Tibial artery (tissue), 4 donors: ENCODE data around the gene CPA1.

ENCODE experiments used
- DNase-seq, 2 donors: peaks; one replicate each; pipeline ENCODE4 v3.0.0-alpha.2; 2019
- H3K27ac ChIP-seq, 2 donors: fragments of 200-600 bp; sonication (generic) in 1 of 2; 1 replicate in 1 of 2; 2 replicates in 1 of 2; pipeline ENCODE4 v1.5.1; 2018 to 2019; ENCODE audit warnings: mild to moderate bottlenecking in 1 of 2
- H3K27me3 ChIP-seq, 2 donors: fragments of 200-600 bp; sonication (generic) in 1 of 2; one replicate each; pipeline versions ENCODE4 v1.5.1 to v1.6.0; 2016 to 2019
- H3K36me3 ChIP-seq, 3 donors: fragments of 200-600 bp; sonication (generic) in 2 of 3; one replicate each; pipeline ENCODE4 v1.5.1; 2016 to 2019; ENCODE audit warnings: mild to moderate bottlenecking in 2 of 3
- H3K4me1 ChIP-seq, 4 donors: fragments of 200-600 bp; sonication (generic) in 2 of 4; 1 replicate in 3 of 4; 2 replicates in 1 of 4; pipeline ENCODE4 v1.5.1; 2016 to 2019
- H3K4me3 ChIP-seq, 2 donors: fragments of 200-600 bp; sonication (generic) in 1 of 2; 1 replicate in 1 of 2; 2 replicates in 1 of 2; pipeline ENCODE4 v1.5.1; 2018 to 2019; ENCODE audit warnings: mild to moderate bottlenecking in 2 of 2
- H3K9me3 ChIP-seq, 3 donors: fragments of 200-600 bp; sonication (generic) in 1 of 3; one replicate each; pipeline ENCODE4 v1.5.1; 2016 to 2019
- intact Hi-C: fragments of 100-400 bp; cut with DNase I; formaldehyde crosslinking; loops from one replicate; pipeline ENCODE4 v1.15.0; 2023; ENCODE audit warnings: low total_unique reads
- TF ChIP-seq, protein P1 (sequence below), 2 experiments: fragments of 200-600 bp in 1 of 2; fragments of 450-650 bp in 1 of 2; IDR thresholded peaks; one replicate each; pipeline ENCODE4 v1.5.1; 2017 to 2019; ENCODE audit warnings: antibody characterized with exemption in 2 of 2, mild to moderate bottlenecking in 1 of 2, moderate library complexity in 1 of 2

CPA1 gene

DNA sequence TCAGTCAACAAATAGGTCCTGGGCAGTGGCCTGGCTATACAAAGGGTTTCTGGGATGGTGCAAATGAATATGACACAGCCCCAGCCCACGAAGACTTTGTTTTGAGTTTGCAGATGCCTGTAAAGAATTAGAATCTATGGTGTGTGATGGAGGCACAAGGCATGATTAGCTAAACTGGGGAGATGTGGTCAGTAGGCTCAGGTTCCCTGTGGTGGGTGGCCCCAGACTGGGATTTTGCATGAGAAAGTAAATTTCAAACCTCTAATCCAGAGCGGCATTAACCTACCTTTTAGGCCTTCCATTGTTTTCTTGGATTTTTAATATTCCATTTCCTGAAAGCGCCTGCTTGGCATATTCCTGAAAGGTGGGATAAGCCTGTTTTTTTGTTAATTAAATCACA, 42.1 kb upstream of the CPA1 start:
- TF ChIP-seq, protein P1, sequence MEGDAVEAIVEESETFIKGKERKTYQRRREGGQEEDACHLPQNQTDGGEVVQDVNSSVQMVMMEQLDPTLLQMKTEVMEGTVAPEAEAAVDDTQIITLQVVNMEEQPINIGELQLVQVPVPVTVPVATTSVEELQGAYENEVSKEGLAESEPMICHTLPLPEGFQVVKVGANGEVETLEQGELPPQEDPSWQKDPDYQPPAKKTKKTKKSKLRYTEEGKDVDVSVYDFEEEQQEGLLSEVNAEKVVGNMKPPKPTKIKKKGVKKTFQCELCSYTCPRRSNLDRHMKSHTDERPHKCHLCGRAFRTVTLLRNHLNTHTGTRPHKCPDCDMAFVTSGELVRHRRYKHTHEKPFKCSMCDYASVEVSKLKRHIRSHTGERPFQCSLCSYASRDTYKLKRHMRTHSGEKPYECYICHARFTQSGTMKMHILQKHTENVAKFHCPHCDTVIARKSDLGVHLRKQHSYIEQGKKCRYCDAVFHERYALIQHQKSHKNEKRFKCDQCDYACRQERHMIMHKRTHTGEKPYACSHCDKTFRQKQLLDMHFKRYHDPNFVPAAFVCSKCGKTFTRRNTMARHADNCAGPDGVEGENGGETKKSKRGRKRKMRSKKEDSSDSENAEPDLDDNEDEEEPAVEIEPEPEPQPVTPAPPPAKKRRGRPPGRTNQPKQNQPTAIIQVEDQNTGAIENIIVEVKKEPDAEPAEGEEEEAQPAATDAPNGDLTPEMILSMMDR (IDR thresholded peaks at IDR 0.05) = no peak
- H3K9me3 ChIP-seq = no peaks in the 10 kb centered on the region
- H3K27me3 ChIP-seq = no peaks in the 10 kb centered on the region
- H3K36me3 ChIP-seq = no peaks in the 10 kb centered on the region
- peaks cover 0 to 10% (median 3%) of the 10 kb centered on the region in 4 donors for H3K4me1 ChIP-seq
- H3K4me3 ChIP-seq = no peak overlapping the region
- intact Hi-C loops = no loop called here
- DNase-seq = no peak
- no peak overlapping the region for H3K27ac ChIP-seq

DNA sequence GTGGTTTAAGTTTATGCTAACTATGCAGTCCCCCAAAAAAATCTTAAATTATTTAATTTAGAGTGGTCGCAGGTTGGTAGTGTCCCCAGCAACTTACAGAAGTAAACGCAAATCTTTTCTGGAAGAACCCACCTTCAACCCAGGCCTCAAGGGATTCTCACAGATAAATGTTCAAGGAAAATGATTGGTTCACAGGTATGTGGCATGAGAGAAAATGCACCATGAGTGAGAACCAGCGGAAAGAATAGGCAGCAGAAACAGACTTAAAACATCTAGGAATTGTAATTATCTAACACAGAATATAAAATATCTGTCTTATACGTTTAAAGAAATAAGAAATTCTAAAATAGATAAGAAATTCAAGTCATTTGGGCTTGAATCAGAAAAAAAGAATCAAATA, 38.4 kb upstream of the CPA1 start:
- H3K27me3 ChIP-seq = no peaks in the 10 kb centered on the region
- TF ChIP-seq, protein P1 (IDR thresholded peaks at IDR 0.05) = no peak
- H3K27ac ChIP-seq = no peak overlapping the region
- DNase-seq = no peak
- no peaks in the 10 kb centered on the region for H3K4me1 ChIP-seq
- H3K36me3 ChIP-seq = no peaks in the 10 kb centered on the region
- intact Hi-C loops = no loop called here
- no peaks in the 10 kb centered on the region for H3K9me3 ChIP-seq
- H3K4me3 ChIP-seq = no peak overlapping the region

DNA sequence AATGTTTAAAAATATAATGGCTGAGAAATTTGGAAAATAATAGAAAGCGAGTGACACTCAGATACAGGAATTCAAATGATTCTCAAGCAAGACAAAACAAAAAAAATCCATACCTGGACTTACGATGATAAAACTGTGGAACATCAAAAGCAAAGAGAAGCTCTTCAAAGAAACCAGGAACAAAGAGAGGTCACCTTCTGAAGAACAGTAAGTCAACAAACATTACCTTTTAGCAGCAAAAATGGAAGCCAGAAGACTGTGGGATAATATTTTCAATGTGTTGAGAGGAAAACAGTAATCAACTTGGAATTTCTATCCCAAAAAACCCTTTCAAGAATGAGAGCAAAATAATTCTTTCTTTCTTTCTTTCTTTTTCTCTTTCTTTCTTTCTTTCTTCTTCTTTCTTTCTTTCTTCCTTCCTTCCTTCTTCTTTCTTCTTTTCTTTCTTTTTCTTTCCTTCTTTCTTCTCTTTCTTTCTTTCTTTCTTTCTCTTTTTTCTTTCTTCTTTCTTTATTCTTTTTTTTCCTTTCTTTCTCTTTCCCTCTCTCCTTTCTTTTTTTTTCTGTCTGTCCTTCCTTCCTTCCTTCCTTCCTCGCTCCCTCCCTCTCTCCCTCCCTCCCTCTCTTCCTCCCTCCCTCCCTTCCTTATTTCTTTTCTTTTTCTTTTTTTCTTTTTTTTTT, 37.5 kb upstream of the CPA1 start:
- H3K27ac ChIP-seq = no peak overlapping the region
- TF ChIP-seq, protein P1 (IDR thresholded peaks at IDR 0.05) = no peak
- no peaks in the 10 kb centered on the region for H3K4me1 ChIP-seq
- DNase-seq = no peak
- no peak overlapping the region for H3K4me3 ChIP-seq
- intact Hi-C loops = no loop called here
- H3K36me3 ChIP-seq = no peaks in the 10 kb centered on the region
- no peaks in the 10 kb centered on the region for H3K9me3 ChIP-seq
- no peaks in the 10 kb centered on the region for H3K27me3 ChIP-seq

DNA sequence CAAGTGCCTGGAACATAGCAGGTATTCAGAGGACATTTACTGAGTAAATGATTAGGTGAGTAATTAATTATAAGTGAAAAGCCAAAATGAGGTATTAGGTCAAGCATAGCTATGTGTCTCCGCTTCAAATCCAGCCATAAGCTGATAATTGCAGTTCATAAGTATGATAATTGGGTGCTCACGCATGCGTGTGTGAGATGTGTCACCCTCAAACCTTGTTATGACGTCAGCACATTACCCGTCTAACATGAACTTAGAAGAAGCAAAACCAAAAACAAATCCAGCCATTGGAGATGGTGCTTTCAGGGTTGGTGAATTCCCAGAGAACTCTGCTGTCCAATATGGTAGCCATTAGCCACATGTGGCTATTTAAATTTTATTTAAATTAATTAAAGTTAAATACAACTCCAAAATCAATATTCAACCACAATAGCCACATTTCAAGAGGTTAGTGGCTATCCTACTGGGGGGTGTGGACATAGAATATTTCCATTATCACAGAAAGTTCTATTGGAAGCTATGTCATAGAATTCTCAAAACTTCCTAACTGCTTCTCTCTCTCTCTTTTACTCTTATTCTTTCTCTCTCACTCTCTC, 35.9 kb upstream of the CPA1 start, which contains the start of gene CPA5:
CPA5 (plus strand) TSS at position 546 of the 596 bp plus-strand sequence. CDS start 1,670 bp downstream, outside the sequence.
- Histone ChIP-seq H3K9me3 (no peaks in the 10 kb centered on the region), H3K27me3 (no peaks in the 10 kb centered on the region), H3K4me1 (no peaks in the 10 kb centered on the region), H3K36me3 (no peaks in the 10 kb centered on the region), H3K27ac (no peak within 1 kb of the TSS), H3K4me3 (no peak within 1 kb of the TSS)
- no peak for DNase-seq
- intact Hi-C loops = no loop called here
- TF ChIP-seq, protein P1 (IDR thresholded peaks at IDR 0.05) = no peak

DNA sequence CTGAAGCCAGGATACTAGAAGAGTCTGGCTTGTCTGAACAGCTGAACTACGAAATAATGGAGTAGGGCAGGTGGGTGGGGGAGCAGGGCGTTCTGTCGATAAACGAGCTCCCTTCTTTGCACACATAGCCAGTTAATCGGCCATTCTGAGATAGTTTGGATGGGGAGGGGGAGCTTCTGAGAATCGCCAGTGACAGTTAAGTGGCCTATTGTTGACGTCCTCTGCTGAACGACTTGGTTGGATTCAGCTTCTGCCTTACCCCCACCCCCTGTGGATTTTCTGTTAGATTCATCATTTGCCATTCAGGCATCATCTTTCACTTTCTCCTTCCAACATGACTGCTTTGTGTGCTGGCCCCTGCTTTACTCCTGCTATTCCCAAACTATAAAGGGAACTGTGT, 35.2 kb upstream of the CPA1 start:
- H3K27ac ChIP-seq = no peak overlapping the region
- H3K4me3 ChIP-seq = no peak overlapping the region

More for the DNA sequence above, 35.2 kb upstream of the CPA1 start:
- TF ChIP-seq, protein P1 (IDR thresholded peaks at IDR 0.05) = no peak
- DNase-seq = no peak
- intact Hi-C loops = no loop called here
- Histone ChIP-seq H3K9me3 (no peaks in the 10 kb centered on the region), H3K4me1 (no peaks in the 10 kb centered on the region), H3K36me3 (no peaks in the 10 kb centered on the region), H3K27me3 (no peaks in the 10 kb centered on the region)
